Astrocyte (in vitro differentiated cells and primary cell): ENCODE data around the gene JUP. TPM values are rescaled to one million over a fixed set of nuclear protein-coding genes. Genes with fewer than 3 reads are reported as not detected.
"Not testable (repeated sequence)": the region's sequence is repeated elsewhere in the genome, so short reads cannot be mapped to it uniquely, and the experiment has no call there.

Experiments used
- DNase-seq: peaks from one replicate; pipeline ENCODE4 v3.0.0-alpha.2; 2010; ENCODE audit warnings: low read depth
- FAIRE-seq: peaks from 2 replicates; lab custom pipeline; 2011; peaks lifted over from hg19 to GRCh38; lab: Jason Lieb, UNC
- H2AFZ ChIP-seq: 2 replicates; pipeline ENCODE4 v1.6.0; 2012; ENCODE audit warnings: low read depth, low read length, inconsistent platforms
- H3K27ac ChIP-seq: 2 replicates; pipeline ENCODE4 v1.5.1; 2011; ENCODE audit warnings: low read depth, low read length, inconsistent platforms
- H3K27me3 ChIP-seq: 2 replicates; pipeline ENCODE4 v1.6.0; 2011; ENCODE audit warnings: low read length, inconsistent platforms; ENCODE audit not compliant: insufficient read depth
- H3K36me3 ChIP-seq: 2 replicates; pipeline ENCODE4 v1.5.1; 2011; ENCODE audit warnings: low read length, inconsistent platforms; ENCODE audit not compliant: insufficient read depth
- H3K4me1 ChIP-seq: 2 replicates; pipeline ENCODE4 v1.5.1; 2011; ENCODE audit warnings: low read length, inconsistent platforms; ENCODE audit not compliant: insufficient read depth
- H3K4me2 ChIP-seq: 2 replicates; pipeline ENCODE4 v1.6.0; 2012; ENCODE audit warnings: low read length, inconsistent platforms
- H3K4me3 ChIP-seq: 2 replicates; pipeline ENCODE4 v1.5.1; 2011; ENCODE audit warnings: low read depth, mild to moderate bottlenecking, low read length, inconsistent platforms; ENCODE audit not compliant: insufficient read depth
- H3K79me2 ChIP-seq: 2 replicates; pipeline ENCODE4 v1.6.0; 2012; ENCODE audit warnings: mild to moderate bottlenecking, low read length, inconsistent platforms; ENCODE audit not compliant: insufficient read depth
- H3K9ac ChIP-seq: 2 replicates; pipeline ENCODE4 v1.6.0; 2012; ENCODE audit warnings: mild to moderate bottlenecking, low read length, inconsistent platforms
- H3K9me3 ChIP-seq: 2 replicates; pipeline ENCODE4 v1.5.1; 2012; ENCODE audit warnings: low read depth, mild to moderate bottlenecking, low read length, inconsistent platforms; ENCODE audit not compliant: insufficient read depth
- H4K20me1 ChIP-seq: 2 replicates; pipeline ENCODE4 v1.6.0; 2012; ENCODE audit warnings: low read length, inconsistent platforms; ENCODE audit not compliant: insufficient read depth
- H3K27ac Mint-ChIP-seq: one replicate; pipeline ENCODE4 v1.8.0; 2021; ENCODE audit warnings: mild to moderate bottlenecking, mixed read lengths; ENCODE audit not compliant: unreplicated experiment
- H3K27me3 Mint-ChIP-seq: one replicate; pipeline ENCODE4 v1.8.0; 2021; ENCODE audit warnings: low read depth, mixed read lengths; ENCODE audit not compliant: unreplicated experiment
- H3K36me3 Mint-ChIP-seq: one replicate; pipeline ENCODE4 v1.8.0; 2021; ENCODE audit warnings: low read depth, mixed read lengths; ENCODE audit not compliant: unreplicated experiment
- H3K4me1 Mint-ChIP-seq: one replicate; pipeline ENCODE4 v1.8.0; 2021; ENCODE audit warnings: low read depth, mixed read lengths; ENCODE audit not compliant: unreplicated experiment
- H3K4me3 Mint-ChIP-seq: one replicate; pipeline ENCODE4 v1.8.0; 2021; ENCODE audit warnings: mild to moderate bottlenecking, moderate library complexity, mixed read lengths; ENCODE audit not compliant: unreplicated experiment
- H3K9me3 Mint-ChIP-seq: one replicate; pipeline ENCODE4 v1.8.0; 2021; ENCODE audit warnings: mild to moderate bottlenecking, mixed read lengths; ENCODE audit not compliant: unreplicated experiment
- EZH2 ChIP-seq: IDR thresholded peaks from 2 replicates; pipeline ENCODE4 v1.6.1; 2012; ENCODE audit warnings: mild to moderate bottlenecking, low read length, inconsistent platforms; ENCODE audit not compliant: insufficient read depth
- total RNA-seq: library from RNA; stranded (reverse); gene quantifications from 2 replicates; pipeline ENCODE4 v1.2.1, GENCODE V29; 2021
- TF ChIP-seq, protein P1 (sequence below): IDR thresholded peaks from 2 replicates; pipeline ENCODE4 v1.5.1; 2011; ENCODE audit warnings: low read depth, mild to moderate bottlenecking, inconsistent platforms, low read length, moderate library complexity; ENCODE audit not compliant: insufficient read depth

The JUP gene
- total RNA-seq, 1 donor from 2014 or later: 236 TPM

DNA sequence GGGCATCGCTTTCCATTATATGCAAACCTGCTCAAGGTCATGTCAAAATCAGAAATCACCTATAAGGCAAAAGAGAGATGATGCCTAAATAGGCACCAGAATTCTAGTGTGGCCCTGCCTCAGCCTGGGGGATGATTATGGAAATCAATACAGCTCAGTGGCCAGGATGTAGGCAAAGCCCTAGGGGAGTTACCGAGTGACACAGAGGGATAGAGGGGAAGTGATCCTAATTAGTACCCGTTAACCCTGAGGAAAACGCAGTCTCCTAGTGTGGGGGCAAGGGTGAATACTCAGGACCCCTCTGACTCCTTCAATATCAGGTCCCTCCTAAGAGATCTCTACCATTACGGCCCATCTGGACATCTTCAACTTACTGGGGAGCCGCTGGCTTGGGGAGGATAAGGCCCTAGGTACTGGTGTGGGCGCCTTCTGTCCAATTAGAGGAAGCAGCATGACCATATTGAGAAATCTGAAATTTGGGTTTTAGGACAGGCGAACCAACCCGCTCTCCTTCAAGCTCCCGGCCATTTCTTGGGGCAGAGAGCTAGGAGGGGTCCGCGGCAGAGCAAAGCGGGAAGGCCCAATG, 48.8 kb upstream of the JUP start:
- Histone ChIP-seq H3K27me3 (no peaks in the 10 kb centered on the region), H3K27ac (no peak overlapping the region), H4K20me1 (peaks cover 11% of the 10 kb centered on the region), H3K36me3 (peaks cover 14% of the 10 kb centered on the region), H3K4me1 (peaks cover 7% of the 10 kb centered on the region), H3K9me3 (no peaks in the 10 kb centered on the region), H3K9ac (peak overlapping the region; percentile 80), H2AFZ (peak overlapping the region; percentile 93), H3K79me2 (peaks cover 17% of the 10 kb centered on the region), H3K4me3 (peak overlapping the region; percentile 73), H3K4me2 (peak overlapping the region; percentile 88)
- FAIRE-seq (no peak), DNase-seq (no peak)
- Mint-ChIP-seq H3K36me3 (peaks cover 12% of the 10 kb centered on the region), H3K27me3 (peaks cover 3% of the 10 kb centered on the region), H3K4me1 (peaks cover 3% of the 10 kb centered on the region), H3K9me3 (no peaks in the 10 kb centered on the region), H3K4me3 (peak overlapping the region; percentile 93), H3K27ac (peak overlapping the region; percentile 69)
- TF ChIP-seq, protein P1, sequence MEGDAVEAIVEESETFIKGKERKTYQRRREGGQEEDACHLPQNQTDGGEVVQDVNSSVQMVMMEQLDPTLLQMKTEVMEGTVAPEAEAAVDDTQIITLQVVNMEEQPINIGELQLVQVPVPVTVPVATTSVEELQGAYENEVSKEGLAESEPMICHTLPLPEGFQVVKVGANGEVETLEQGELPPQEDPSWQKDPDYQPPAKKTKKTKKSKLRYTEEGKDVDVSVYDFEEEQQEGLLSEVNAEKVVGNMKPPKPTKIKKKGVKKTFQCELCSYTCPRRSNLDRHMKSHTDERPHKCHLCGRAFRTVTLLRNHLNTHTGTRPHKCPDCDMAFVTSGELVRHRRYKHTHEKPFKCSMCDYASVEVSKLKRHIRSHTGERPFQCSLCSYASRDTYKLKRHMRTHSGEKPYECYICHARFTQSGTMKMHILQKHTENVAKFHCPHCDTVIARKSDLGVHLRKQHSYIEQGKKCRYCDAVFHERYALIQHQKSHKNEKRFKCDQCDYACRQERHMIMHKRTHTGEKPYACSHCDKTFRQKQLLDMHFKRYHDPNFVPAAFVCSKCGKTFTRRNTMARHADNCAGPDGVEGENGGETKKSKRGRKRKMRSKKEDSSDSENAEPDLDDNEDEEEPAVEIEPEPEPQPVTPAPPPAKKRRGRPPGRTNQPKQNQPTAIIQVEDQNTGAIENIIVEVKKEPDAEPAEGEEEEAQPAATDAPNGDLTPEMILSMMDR: no peak
- no peak for TF ChIP-seq EZH2

DNA sequence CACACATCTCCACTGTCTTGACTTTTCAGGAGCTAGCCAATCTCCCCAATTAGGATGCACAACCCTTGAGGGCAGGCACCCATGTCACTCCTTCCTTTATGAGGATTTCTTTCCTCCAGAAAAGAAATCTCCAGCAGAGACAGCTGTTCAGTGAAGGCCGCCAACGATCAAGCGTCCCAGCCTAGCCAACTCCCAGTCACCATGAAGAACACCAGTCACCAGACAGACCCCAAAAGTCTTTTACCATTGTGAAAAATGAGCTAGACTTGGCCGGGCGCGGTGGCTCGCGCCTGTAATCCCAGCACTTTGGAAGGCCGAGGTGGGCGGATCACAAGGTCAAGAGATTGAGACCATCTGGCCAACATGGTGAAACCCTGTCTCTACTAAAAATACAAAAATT, 43.5 kb upstream of the JUP start:
- H3K4me3 ChIP-seq, H3K9me3 Mint-ChIP-seq, H3K27me3 Mint-ChIP-seq, H3K4me3 Mint-ChIP-seq, H3K4me1 ChIP-seq, H3K27ac ChIP-seq, H3K9me3 ChIP-seq, H3K4me2 ChIP-seq, H4K20me1 ChIP-seq, FAIRE-seq, H3K79me2 ChIP-seq, H3K9ac ChIP-seq, H3K27ac Mint-ChIP-seq, H2AFZ ChIP-seq, H3K27me3 ChIP-seq, H3K4me1 Mint-ChIP-seq, DNase-seq: not testable (repeated sequence)
- H3K36me3 Mint-ChIP-seq: peaks cover 13% of the 10 kb centered on the region
- H3K36me3 ChIP-seq: peaks cover 27% of the 10 kb centered on the region

DNA sequence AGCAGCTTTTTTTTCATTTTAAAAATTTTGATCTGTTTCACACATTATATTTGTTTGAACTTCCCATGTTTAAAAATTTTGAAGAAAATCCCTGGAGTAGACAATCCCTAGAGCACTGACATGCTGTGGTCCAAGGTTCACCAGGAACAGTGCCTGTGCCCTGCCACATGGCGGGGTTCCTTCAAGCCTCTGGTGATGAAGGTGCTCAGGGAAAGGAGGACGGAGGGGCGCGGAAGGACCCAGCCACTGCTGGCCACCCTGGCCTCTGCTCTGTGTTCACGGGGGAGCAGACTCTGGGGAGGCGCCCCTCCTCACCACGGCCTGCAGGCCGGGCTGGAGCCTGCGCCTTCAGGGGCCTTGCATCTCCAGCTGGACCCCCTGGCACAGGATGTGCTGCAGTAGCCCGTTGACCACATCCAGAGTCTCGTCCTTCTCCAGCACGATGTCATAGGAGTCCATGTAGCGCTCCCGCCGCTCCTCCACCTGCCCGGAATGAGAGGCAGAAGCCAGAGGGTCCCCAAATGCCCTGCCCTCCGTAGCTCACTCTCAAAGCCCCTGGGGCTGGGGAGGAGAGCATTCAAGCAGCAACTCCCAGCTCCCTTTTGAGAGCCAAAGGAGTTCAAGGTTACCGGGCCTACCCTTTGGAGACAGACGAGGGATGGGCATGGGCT, 38.8 kb upstream of the JUP start:
- Histone ChIP-seq H3K9ac (no peak overlapping the region), H3K4me1 (no peaks in the 10 kb centered on the region), H3K27ac (no peak overlapping the region), H3K4me2 (no peak overlapping the region), H3K27me3 (no peaks in the 10 kb centered on the region), H3K36me3 (peaks cover 18% of the 10 kb centered on the region), H4K20me1 (peaks cover 28% of the 10 kb centered on the region), H3K9me3 (no peaks in the 10 kb centered on the region), H2AFZ (no peak overlapping the region), H3K79me2 (no peaks in the 10 kb centered on the region), H3K4me3 (no peak overlapping the region)
- DNase-seq: no peak
- H3K4me1 Mint-ChIP-seq: no peaks in the 10 kb centered on the region
- peaks cover 6% of the 10 kb centered on the region for H3K36me3 Mint-ChIP-seq
- no peak for FAIRE-seq
- peak overlapping the region; percentile 27 for H3K4me3 Mint-ChIP-seq
- TF ChIP-seq, protein P1: no peak
- no peak for TF ChIP-seq EZH2
- no peak overlapping the region for H3K27ac Mint-ChIP-seq
- no peaks in the 10 kb centered on the region for H3K9me3 Mint-ChIP-seq
- H3K27me3 Mint-ChIP-seq: no peaks in the 10 kb centered on the region
